ENCODE data around the gene MBOAT7. TPM values are rescaled to one million over a fixed set of nuclear protein-coding genes. Genes with fewer than 3 reads are reported as not detected.

Gene MBOAT7
- total and polyA plus RNA-seq, 2 donors from 2014 or later = 41.6 to 64.4 TPM

GRCh38 chr19:54155694-54156093 lies 33.7 kb downstream of the MBOAT7 start:
- H3K4me1 ChIP-seq (ENCODE audit: control insufficient read depth in 2 of 3, insufficient read depth in 2 of 3, low read depth in 1 of 3, low read length in 3 of 3) = peaks cover 0 to 18% (median 8%) of the 10 kb centered on the region in 3 donors
- peaks cover 4 to 43% (median 29%) of the 10 kb centered on the region in 3 donors for H3K36me3 ChIP-seq (ENCODE audit: control insufficient read depth in 2 of 3, insufficient read depth in 3 of 3, low read length in 3 of 3)
- no peaks in the 10 kb centered on the region for H3K9me3 ChIP-seq (ENCODE audit: control insufficient read depth in 2 of 3, insufficient read depth in 1 of 3, low read length in 3 of 3)
- H3K27me3 ChIP-seq (ENCODE audit: control insufficient read depth, insufficient read depth, low read length) = no peaks in the 10 kb centered on the region
- no peak overlapping the region for H3K4me3 ChIP-seq (ENCODE audit: low read length in 3 of 3)
- intact Hi-C loops (cut with DNase I) = no loop called here
- peak in 1 of 5 donors; percentile 63 for DNase-seq
- no peak overlapping the region for H3K27ac ChIP-seq (ENCODE audit: low read depth in 2 of 2, low read length in 2 of 2)
- TF ChIP-seq CTCF (IDR thresholded peaks at IDR 0.05; ENCODE audit: borderline replicate concordance, extremely low read depth, insufficient read depth) = no peak
- H3K9ac ChIP-seq (ENCODE audit: low read length in 3 of 3) = no peak overlapping the region
- FAIRE-seq = no peak

- TF ChIP-seq CTCF (IDR thresholded peaks at IDR 0.05; ENCODE audit: borderline replicate concordance, extremely low read depth, insufficient read depth) = no peak
- no peak overlapping the region for H3K27ac ChIP-seq (ENCODE audit: low read depth in 2 of 2, low read length in 2 of 2)
- H3K9me3 ChIP-seq (ENCODE audit: control insufficient read depth in 2 of 3, insufficient read depth in 1 of 3, low read length in 3 of 3) = no peaks in the 10 kb centered on the region
- intact Hi-C loops (cut with DNase I) = no loop called here
- H3K36me3 ChIP-seq (ENCODE audit: control insufficient read depth in 2 of 3, insufficient read depth in 3 of 3, low read length in 3 of 3) = peaks cover 4 to 43% (median 34%) of the 10 kb centered on the region in 3 donors
- FAIRE-seq = no peak
- H3K27me3 ChIP-seq (ENCODE audit: control insufficient read depth, insufficient read depth, low read length) = no peaks in the 10 kb centered on the region
- H3K4me1 ChIP-seq (ENCODE audit: control insufficient read depth in 2 of 3, insufficient read depth in 2 of 3, low read depth in 1 of 3, low read length in 3 of 3) = peaks cover 0 to 11% (median 8%) of the 10 kb centered on the region in 3 donors
- no peak for DNase-seq
- H3K9ac ChIP-seq (ENCODE audit: low read length in 3 of 3) = no peak overlapping the region
- H3K4me3 ChIP-seq (ENCODE audit: low read length in 3 of 3) = no peak overlapping the region
Measured at GRCh38 chr19:54154603-54155345, 34.6 kb downstream of the MBOAT7 start.

- Histone ChIP-seq H3K27me3 (ENCODE audit: control insufficient read depth, insufficient read depth, low read length) (no peaks in the 10 kb centered on the region), H3K9ac (ENCODE audit: low read length in 3 of 3) (no peak overlapping the region), H3K36me3 (ENCODE audit: control insufficient read depth in 2 of 3, insufficient read depth in 3 of 3, low read length in 3 of 3) (peaks cover 5 to 46% (median 39%) of the 10 kb centered on the region in 3 donors), H3K4me3 (ENCODE audit: low read length in 3 of 3) (no peak overlapping the region), H3K27ac (ENCODE audit: low read depth in 2 of 2, low read length in 2 of 2) (no peak overlapping the region), H3K9me3 (ENCODE audit: control insufficient read depth in 2 of 3, insufficient read depth in 1 of 3, low read length in 3 of 3) (no peaks in the 10 kb centered on the region), H3K4me1 (ENCODE audit: control insufficient read depth in 2 of 3, insufficient read depth in 2 of 3, low read depth in 1 of 3, low read length in 3 of 3) (peaks cover 0 to 8% (median 7%) of the 10 kb centered on the region in 3 donors)
- FAIRE-seq (no peak), DNase-seq (no peak)
- intact Hi-C loops (cut with DNase I) = no loop called here
- no peak for TF ChIP-seq CTCF (IDR thresholded peaks at IDR 0.05; ENCODE audit: borderline replicate concordance, extremely low read depth, insufficient read depth)
Measured at GRCh38 chr19:54153731-54154326, 35.6 kb downstream of the MBOAT7 start.

Measured in kidney (tissue), 14 donors.